ENCODE measurements around the gene EIPR1. TPM values are rescaled to one million over a fixed set of nuclear protein-coding genes. Genes with fewer than 3 reads are reported as not detected.

Gene EIPR1
- total RNA-seq, 1 experiment from 2014 or later = 22.8 TPM

- Mint-ChIP-seq H3K4me3 (no peak overlapping the region), H3K27me3 (ENCODE audit: low read depth) (no peaks in the 10 kb centered on the region), H3K4me1 (peaks cover 13% of the 10 kb centered on the region), H3K36me3 (peaks cover 8% of the 10 kb centered on the region; the same call in 1 of the 2 replicates), H3K27ac (no peak overlapping the region), H3K9me3 (no peaks in the 10 kb centered on the region)
- TF ChIP-seq FOXJ3 (CRISPR knock-in tag; IDR thresholded peaks at IDR 0.05; ENCODE audit: borderline replicate concordance) = no peak
- TF ChIP-seq GTF2I (CRISPR knock-in tag; conservative IDR thresholded peaks at IDR 0.05) = no peak
- no peak for TF ChIP-seq RORB (CRISPR knock-in tag; IDR thresholded peaks at IDR 0.05)
- no peak for TF ChIP-seq NFATC4 (CRISPR knock-in tag; IDR thresholded peaks at IDR 0.05)
- no peak for TF ChIP-seq USF2 (CRISPR knock-in tag; IDR thresholded peaks at IDR 0.05)
- TF ChIP-seq ZNF138 (CRISPR knock-in tag; conservative IDR thresholded peaks at IDR 0.05) = no peak
- no peak for TF ChIP-seq MLX (CRISPR knock-in tag; IDR thresholded peaks at IDR 0.05)
- TF ChIP-seq JUN (CRISPR knock-in tag; IDR thresholded peaks at IDR 0.05) = no peak
- no peak for TF ChIP-seq CTCF (IDR thresholded peaks at IDR 0.05)
- ChIA-PET POLR2A (no interaction called here), CTCF (no interaction called here)
- ATAC-seq (no peak), DNase-seq (ENCODE audit: low spot score) (no peak)
Observed at GRCh38 chr2:3173031-3173430, 204.6 kb downstream of the EIPR1 start.

GRCh38 chr2:3172265-3172935 lies 205.2 kb downstream of the EIPR1 start:
- ChIA-PET CTCF (no interaction called here), POLR2A (no interaction called here)
- no peak for TF ChIP-seq CTCF (IDR thresholded peaks at IDR 0.05)
- TF ChIP-seq JUN (CRISPR knock-in tag; IDR thresholded peaks at IDR 0.05) = no peak
- TF ChIP-seq EMX1 (CRISPR knock-in tag; IDR thresholded peaks at IDR 0.05) = no peak
- Mint-ChIP-seq H3K4me1 (peaks cover 14% of the 10 kb centered on the region), H3K27me3 (ENCODE audit: low read depth) (no peaks in the 10 kb centered on the region), H3K36me3 (peaks cover 8% of the 10 kb centered on the region; the same call in 1 of the 2 replicates), H3K27ac (no peak overlapping the region), H3K4me3 (no peak overlapping the region), H3K9me3 (no peaks in the 10 kb centered on the region)
- no peak for ATAC-seq
- DNase-seq (ENCODE audit: low spot score) = no peak

GRCh38 chr2:3171564-3172264 lies 205.9 kb downstream of the EIPR1 start:
- TF ChIP-seq ZNF512 (CRISPR knock-in tag; IDR thresholded peaks at IDR 0.05; ENCODE audit: borderline replicate concordance) (no peak), NFYB (CRISPR knock-in tag; conservative IDR thresholded peaks at IDR 0.05; ENCODE audit: low read depth) (no peak), NR1H2 (CRISPR knock-in tag; IDR thresholded peaks at IDR 0.05) (no peak), ATF3 (CRISPR knock-in tag; conservative IDR thresholded peaks at IDR 0.05) (no peak), TCF7 (CRISPR knock-in tag; IDR thresholded peaks at IDR 0.05; ENCODE audit: low read depth) (no peak), USF2 (CRISPR knock-in tag; IDR thresholded peaks at IDR 0.05) (no peak), ATF1 (CRISPR knock-in tag; IDR thresholded peaks at IDR 0.05) (no peak)
- CTCF ChIA-PET = no interaction called here
- Mint-ChIP-seq H3K4me3 (no peak overlapping the region), H3K27me3 (ENCODE audit: low read depth) (no peaks in the 10 kb centered on the region), H3K9me3 (no peaks in the 10 kb centered on the region), H3K27ac (peak overlapping the region; percentile 52), H3K4me1 (peaks cover 14% of the 10 kb centered on the region), H3K36me3 (peaks cover 8% of the 10 kb centered on the region; the same call in 1 of the 2 replicates)
- DNase-seq (ENCODE audit: low spot score) = no peak
- POLR2A ChIA-PET = interaction anchor here (0.6 kb wide), 1 partner anchor 336 kb away, joined by 6 read pairs; no protein-coding TSS in a partner anchor
- ATAC-seq = no peak
